ENCODE results near the gene RPUSD1.
A peak's percentile ranks its signal among the peaks of the same experiment; 100 is the strongest.

The RPUSD1 gene

DNA sequence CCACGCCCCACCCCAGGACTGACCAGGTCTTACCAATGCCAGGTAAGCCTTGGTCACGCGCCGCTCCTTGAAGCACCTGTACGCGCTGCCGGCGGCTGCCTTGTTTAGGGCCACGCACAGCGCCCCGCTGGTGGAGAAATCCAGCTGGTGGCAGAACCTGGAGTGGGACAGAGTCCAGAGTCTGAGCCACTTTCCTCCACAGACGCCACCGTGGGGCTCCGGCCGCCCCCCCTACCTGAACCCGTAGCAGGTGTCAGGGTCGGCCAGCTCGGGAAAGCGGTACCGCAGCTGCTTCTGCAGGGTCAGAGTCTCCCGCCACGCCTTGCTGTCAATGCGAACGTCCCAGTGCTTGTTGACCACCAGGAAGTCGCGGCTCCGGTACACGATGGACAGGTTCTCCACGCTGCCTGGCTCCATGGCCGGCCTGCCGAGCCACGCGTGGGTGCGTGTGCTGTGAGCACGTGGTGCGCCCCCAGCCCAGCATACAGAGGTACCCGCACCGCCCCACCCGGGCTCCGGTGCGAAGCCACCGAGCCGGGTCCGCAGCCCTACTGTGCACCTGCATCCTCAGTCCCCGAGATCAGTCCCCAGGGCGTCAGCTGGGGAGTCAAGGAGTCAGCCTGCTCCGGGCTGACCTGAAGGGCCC, 737 bp downstream of the RPUSD1 start:
- H3K36me3 ChIP-seq (ENCODE audit: low read length), result no peaks in the 10 kb centered on the region
- no peak overlapping the region for H2AFZ ChIP-seq (ENCODE audit: low read depth, low read length, severe bottlenecking)
- peak overlapping the region; percentile 40; the same call in 1 of the 2 replicates for H3K27ac ChIP-seq (ENCODE audit: low read depth, low read length)

DNA sequence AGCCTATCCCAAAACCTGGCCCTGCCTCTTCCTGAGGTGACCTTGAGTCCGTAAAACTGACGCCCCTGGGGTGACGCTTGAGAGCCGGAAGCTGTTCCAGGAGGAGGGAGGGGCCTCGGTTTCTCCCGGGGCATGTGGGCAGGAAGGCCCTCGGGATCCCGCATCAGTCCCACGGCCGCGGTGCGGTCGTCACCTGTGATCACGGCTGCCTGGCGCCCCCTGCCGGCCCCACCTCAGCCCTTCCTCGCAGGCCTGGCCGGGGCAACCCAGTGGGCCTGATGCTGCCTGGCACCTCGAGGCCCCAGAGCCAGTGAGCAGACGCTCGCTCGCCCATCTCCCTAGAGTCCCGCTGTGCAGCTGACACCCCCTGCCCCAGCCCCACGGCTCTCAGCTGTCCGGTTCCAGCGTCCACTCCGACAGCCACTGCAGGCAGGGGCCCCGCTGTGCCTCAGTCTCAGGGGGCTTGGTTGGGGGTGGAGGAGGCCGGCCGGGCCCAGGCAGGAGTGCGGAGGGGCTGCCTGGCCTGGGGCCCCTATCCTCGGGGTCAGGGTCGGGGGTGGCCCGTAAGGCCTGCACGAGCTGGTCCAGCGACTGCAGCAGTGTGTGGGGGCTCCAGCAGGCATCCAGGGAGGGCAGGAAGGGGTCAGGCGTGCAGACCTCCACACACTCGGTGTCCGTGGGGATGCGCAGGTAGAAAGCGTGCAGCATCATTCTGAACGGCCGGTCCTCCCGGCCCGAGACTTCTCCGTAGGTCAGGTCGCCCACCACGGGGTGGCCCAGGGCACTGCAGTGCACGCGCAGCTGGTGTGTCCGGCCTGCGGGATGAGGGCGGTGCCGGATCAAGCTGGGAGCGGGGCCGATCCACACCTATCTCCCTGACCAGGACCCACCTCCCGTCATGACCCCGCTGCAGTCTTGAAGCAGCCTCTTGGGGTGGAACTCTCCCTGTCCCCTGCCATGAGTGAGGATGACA, 2.3 kb downstream of the RPUSD1 start:
- H3K9me3 ChIP-seq (ENCODE audit: insufficient read depth, low read length), result no peaks in the 10 kb centered on the region
- H3F3A ChIP-seq (ENCODE audit: insufficient read depth), result no peaks in the 10 kb centered on the region
- no peak overlapping the region for H3K4me2 ChIP-seq (ENCODE audit: low read depth, low read length, poor library complexity, severe bottlenecking)
- H3K27me3 ChIP-seq (ENCODE audit: low read length), result no peaks in the 10 kb centered on the region
- no peak overlapping the region for H2AFZ ChIP-seq (ENCODE audit: low read depth, low read length, severe bottlenecking)
- no peak overlapping the region for H3K4me3 ChIP-seq (ENCODE audit: insufficient read depth, low read length, poor library complexity, severe bottlenecking)
- H3K27ac ChIP-seq (ENCODE audit: low read depth, low read length), result no peak overlapping the region
- no peak overlapping the region for H3K9ac ChIP-seq (ENCODE audit: low read length)
- no peaks in the 10 kb centered on the region for H4K20me1 ChIP-seq (ENCODE audit: low read depth, low read length)
- peaks cover 23% of the 10 kb centered on the region for H3K79me2 ChIP-seq (ENCODE audit: insufficient read depth, low read length)
- no peak for TF ChIP-seq EZH2phosphoT487 (conservative IDR thresholded peaks at IDR 0.05; ENCODE audit: low read length)
- TF ChIP-seq CTCF (IDR thresholded peaks at IDR 0.05; ENCODE audit: insufficient read depth, low read length, poor library complexity, severe bottlenecking), result peak; percentile 74
- no peaks in the 10 kb centered on the region for H3K9me2 ChIP-seq (replicated peaks; ENCODE audit: insufficient read depth, low read length)
- H3K36me3 ChIP-seq (ENCODE audit: low read length), result no peaks in the 10 kb centered on the region

More for the DNA sequence above, 737 bp downstream of the RPUSD1 start:
- Histone ChIP-seq H4K20me1 (ENCODE audit: low read depth, low read length) (no peaks in the 10 kb centered on the region), H3F3A (ENCODE audit: insufficient read depth) (no peaks in the 10 kb centered on the region), H3K4me3 (ENCODE audit: insufficient read depth, low read length, poor library complexity, severe bottlenecking) (peak overlapping the region; percentile 67), H3K9me3 (ENCODE audit: insufficient read depth, low read length) (no peaks in the 10 kb centered on the region), H3K79me2 (ENCODE audit: insufficient read depth, low read length) (peaks cover 23% of the 10 kb centered on the region), H3K4me2 (ENCODE audit: low read depth, low read length, poor library complexity, severe bottlenecking) (peak overlapping the region; percentile 65), H3K9me2 (replicated peaks; ENCODE audit: insufficient read depth, low read length) (no peaks in the 10 kb centered on the region), H3K9ac (ENCODE audit: low read length) (peak overlapping the region; percentile 92), H3K27me3 (ENCODE audit: low read length) (no peaks in the 10 kb centered on the region)
- no peak for TF ChIP-seq CTCF (IDR thresholded peaks at IDR 0.05; ENCODE audit: insufficient read depth, low read length, poor library complexity, severe bottlenecking)
- no peak for TF ChIP-seq EZH2phosphoT487 (conservative IDR thresholded peaks at IDR 0.05; ENCODE audit: low read length)

DNA sequence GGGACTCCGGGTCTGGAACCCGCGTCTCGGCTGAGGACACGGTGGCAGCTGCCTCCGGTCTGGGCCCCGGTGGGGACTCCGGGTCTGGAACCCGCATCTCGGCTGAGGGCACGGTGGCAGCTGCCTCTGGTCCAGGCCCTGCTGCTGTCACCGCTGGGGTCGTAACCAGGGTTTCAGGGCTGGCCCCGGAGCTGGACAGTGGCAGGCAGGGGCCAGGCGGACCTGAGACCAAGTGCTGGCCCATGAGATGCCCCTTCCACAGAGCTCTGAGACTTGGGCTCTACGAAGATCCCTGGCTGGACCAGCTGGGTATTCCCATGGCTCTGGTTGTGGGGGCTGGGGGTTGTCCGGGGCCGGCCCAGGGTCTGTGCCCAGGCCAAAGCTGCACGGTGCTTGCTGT, 3.8 kb downstream of the RPUSD1 start:
- Histone ChIP-seq H3K9me2 (replicated peaks; ENCODE audit: insufficient read depth, low read length) (no peaks in the 10 kb centered on the region), H2AFZ (ENCODE audit: low read depth, low read length, severe bottlenecking) (no peak overlapping the region), H3K79me2 (ENCODE audit: insufficient read depth, low read length) (peaks cover 17% of the 10 kb centered on the region), H3K27ac (ENCODE audit: low read depth, low read length) (no peak overlapping the region), H3K27me3 (ENCODE audit: low read length) (no peaks in the 10 kb centered on the region), H4K20me1 (ENCODE audit: low read depth, low read length) (no peaks in the 10 kb centered on the region), H3K4me2 (ENCODE audit: low read depth, low read length, poor library complexity, severe bottlenecking) (no peak overlapping the region), H3K4me3 (ENCODE audit: insufficient read depth, low read length, poor library complexity, severe bottlenecking) (no peak overlapping the region), H3F3A (ENCODE audit: insufficient read depth) (no peaks in the 10 kb centered on the region), H3K9me3 (ENCODE audit: insufficient read depth, low read length) (no peaks in the 10 kb centered on the region), H3K9ac (ENCODE audit: low read length) (no peak overlapping the region), H3K36me3 (ENCODE audit: low read length) (no peaks in the 10 kb centered on the region)
- TF ChIP-seq CTCF (IDR thresholded peaks at IDR 0.05; ENCODE audit: insufficient read depth, low read length, poor library complexity, severe bottlenecking), result no peak
- no peak for TF ChIP-seq EZH2phosphoT487 (conservative IDR thresholded peaks at IDR 0.05; ENCODE audit: low read length)
